KMS-11 (cell line): Measurements from ENCODE around the gene ABCA3.

Experiments
- H2AFZ ChIP-seq: fragments of 200-600 bp; sonication (generic); 2 replicates; pipeline ENCODE4 v1.6.1; 2016; ENCODE audit warnings: antibody characterized with exemption, mixed run types, low read depth
- H3K27ac ChIP-seq: fragments of 200-600 bp; sonication (generic); 2 replicates; pipeline ENCODE4 v1.6.1; 2016; ENCODE audit warnings: mild to moderate bottlenecking, mixed run types
- H3K27me3 ChIP-seq: fragments of 200-600 bp; sonication (generic); 2 replicates; pipeline ENCODE4 v1.6.1; 2017; ENCODE audit warnings: mild to moderate bottlenecking, low read depth, mixed run types, moderate library complexity; ENCODE audit not compliant: insufficient read depth
- H3K36me3 ChIP-seq: fragments of 200-600 bp; sonication (generic); 2 replicates; pipeline ENCODE4 v1.6.1; 2017; ENCODE audit warnings: mild to moderate bottlenecking, mixed run types; ENCODE audit not compliant: insufficient read depth
- H3K4me1 ChIP-seq: fragments of 200-600 bp; sonication (generic); 2 replicates; pipeline ENCODE4 v1.6.1; 2016; ENCODE audit warnings: mild to moderate bottlenecking, low read depth, mixed run types; ENCODE audit not compliant: poor library complexity, severe bottlenecking
- H3K4me2 ChIP-seq: fragments of 200-600 bp; sonication (generic); 2 replicates; pipeline ENCODE4 v1.7.0; 2016; ENCODE audit warnings: mild to moderate bottlenecking, mixed run types
- H3K4me3 ChIP-seq: fragments of 200-600 bp; sonication (generic); IDR thresholded peaks from 2 replicates; pipeline ENCODE4 v1.6.1; 2017; ENCODE audit warnings: low read depth, low read length, mixed read lengths; ENCODE audit not compliant: insufficient read depth
- H3K79me2 ChIP-seq: fragments of 200-600 bp; sonication (generic); 2 replicates; pipeline ENCODE4 v1.6.1; 2016; ENCODE audit warnings: low read depth, mixed run types; ENCODE audit not compliant: insufficient read depth
- H3K9ac ChIP-seq: fragments of 200-600 bp; sonication (generic); 2 replicates; pipeline ENCODE4 v1.6.1; 2016; ENCODE audit warnings: mild to moderate bottlenecking, mixed run types
- H4K20me1 ChIP-seq: fragments of 200-600 bp; sonication (generic); 2 replicates; pipeline ENCODE4 v1.6.1; 2016; ENCODE audit warnings: mild to moderate bottlenecking, mixed run types; ENCODE audit not compliant: insufficient read depth
- TF ChIP-seq, protein P1 (sequence below): fragments of 200-600 bp; sonication (generic); conservative IDR thresholded peaks from 2 replicates; pipeline ENCODE4 v1.6.1; 2017; ENCODE audit warnings: low read depth, mild to moderate bottlenecking, antibody characterized with exemption, low read length, moderate library complexity, mixed read lengths

The ABCA3 gene

GRCh38 chr16:2232094-2232990 is 108.2 kb downstream of the ABCA3 start:
- H3K4me2 ChIP-seq: no peak overlapping the region
- 0 out of 2 replicates have a peak, but pooled peaks cover 4% of the 10 kb centered on the region for H3K36me3 ChIP-seq
- no peak overlapping the region for H3K9ac ChIP-seq
- peaks cover 10% of the 10 kb centered on the region; the same call in 1 of the 2 replicates for H3K79me2 ChIP-seq
- no peak overlapping the region for H3K4me3 ChIP-seq
- no peaks in the 10 kb centered on the region for H4K20me1 ChIP-seq
- H3K27me3 ChIP-seq: no peaks in the 10 kb centered on the region
- TF ChIP-seq, protein P1, sequence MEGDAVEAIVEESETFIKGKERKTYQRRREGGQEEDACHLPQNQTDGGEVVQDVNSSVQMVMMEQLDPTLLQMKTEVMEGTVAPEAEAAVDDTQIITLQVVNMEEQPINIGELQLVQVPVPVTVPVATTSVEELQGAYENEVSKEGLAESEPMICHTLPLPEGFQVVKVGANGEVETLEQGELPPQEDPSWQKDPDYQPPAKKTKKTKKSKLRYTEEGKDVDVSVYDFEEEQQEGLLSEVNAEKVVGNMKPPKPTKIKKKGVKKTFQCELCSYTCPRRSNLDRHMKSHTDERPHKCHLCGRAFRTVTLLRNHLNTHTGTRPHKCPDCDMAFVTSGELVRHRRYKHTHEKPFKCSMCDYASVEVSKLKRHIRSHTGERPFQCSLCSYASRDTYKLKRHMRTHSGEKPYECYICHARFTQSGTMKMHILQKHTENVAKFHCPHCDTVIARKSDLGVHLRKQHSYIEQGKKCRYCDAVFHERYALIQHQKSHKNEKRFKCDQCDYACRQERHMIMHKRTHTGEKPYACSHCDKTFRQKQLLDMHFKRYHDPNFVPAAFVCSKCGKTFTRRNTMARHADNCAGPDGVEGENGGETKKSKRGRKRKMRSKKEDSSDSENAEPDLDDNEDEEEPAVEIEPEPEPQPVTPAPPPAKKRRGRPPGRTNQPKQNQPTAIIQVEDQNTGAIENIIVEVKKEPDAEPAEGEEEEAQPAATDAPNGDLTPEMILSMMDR: no peak
- H3K27ac ChIP-seq: no peak overlapping the region
- H2AFZ ChIP-seq: no peak overlapping the region
- H3K4me1 ChIP-seq: no peaks in the 10 kb centered on the region

DNA sequence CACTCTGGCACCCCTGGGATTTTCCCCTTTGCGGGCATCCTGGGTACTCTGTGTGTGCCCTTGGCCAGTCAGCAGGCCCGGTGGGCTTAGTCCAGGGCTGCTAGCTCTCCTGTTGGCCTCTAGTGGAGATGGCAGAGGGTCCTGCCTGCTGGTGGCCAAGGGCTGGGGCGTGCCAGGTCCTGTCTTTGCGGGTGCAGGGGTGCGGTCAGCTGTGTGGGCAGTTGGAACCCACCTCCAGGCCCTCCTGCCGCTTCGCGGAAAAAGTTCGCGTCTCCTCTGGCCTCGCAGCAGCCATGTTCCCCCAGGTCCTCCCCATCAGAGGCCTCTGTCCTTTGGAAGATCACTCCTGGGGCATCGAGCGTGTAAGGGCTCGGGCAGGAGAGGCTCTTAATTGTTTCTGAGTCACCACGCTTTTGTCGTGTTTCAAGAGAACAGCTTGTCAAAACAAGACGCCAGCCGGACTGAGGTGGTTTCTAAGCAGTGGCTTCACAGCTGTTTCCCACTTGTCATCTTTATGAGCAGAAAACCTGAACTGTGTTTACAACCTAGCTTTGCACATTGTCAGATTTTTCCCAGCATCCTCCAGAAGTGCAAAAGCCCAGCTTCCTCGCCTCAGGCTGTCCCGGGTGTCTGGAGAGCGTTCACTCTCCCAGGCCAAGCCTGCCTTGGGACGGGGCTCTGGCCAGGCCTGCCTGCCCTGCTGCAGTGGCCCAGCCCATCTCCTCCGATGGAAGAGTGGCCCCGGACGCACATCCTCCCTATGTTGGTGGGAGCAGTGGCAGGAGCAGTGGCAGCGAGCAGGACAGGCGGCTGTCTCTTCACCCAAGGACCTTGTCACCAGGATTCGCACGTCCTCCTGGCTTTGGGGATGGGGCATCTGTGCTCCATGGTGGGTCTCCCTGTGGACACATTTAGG is 109.3 kb downstream of the ABCA3 start:
- no peak overlapping the region for H3K4me3 ChIP-seq
- H2AFZ ChIP-seq: no peak overlapping the region
- 0 out of 2 replicates have a peak, but pooled peaks cover 4% of the 10 kb centered on the region for H3K36me3 ChIP-seq
- H3K27ac ChIP-seq: no peak overlapping the region
- no peaks in the 10 kb centered on the region for H3K27me3 ChIP-seq
- peaks cover 20% of the 10 kb centered on the region; the same call in 1 of the 2 replicates for H3K79me2 ChIP-seq
- no peaks in the 10 kb centered on the region for H4K20me1 ChIP-seq
- H3K9ac ChIP-seq: no peak overlapping the region
- TF ChIP-seq, protein P1: no peak
- no peaks in the 10 kb centered on the region for H3K4me1 ChIP-seq
- H3K4me2 ChIP-seq: no peak overlapping the region

DNA sequence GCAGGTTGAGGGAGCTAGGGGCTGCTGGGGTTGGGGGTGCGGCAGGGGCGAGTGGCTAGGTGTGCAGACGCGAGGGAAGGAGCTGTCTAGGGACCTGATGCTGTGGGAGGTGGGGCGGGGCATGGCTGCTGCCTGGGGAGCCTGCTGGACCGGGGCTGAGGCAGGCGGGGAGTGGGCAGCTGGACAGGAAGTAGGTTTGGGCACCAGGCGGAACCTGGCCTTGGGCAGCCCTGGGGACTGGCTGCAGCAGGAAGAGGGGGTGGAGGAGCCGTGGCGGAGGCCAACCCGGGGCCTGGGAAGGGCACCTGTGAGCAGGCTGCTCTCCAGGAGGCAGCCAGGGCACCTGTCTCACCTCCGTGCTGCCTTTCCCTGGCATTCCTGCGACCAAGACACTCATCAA is 110.2 kb downstream of the ABCA3 start:
- Histone ChIP-seq H3K27ac (no peak overlapping the region), H2AFZ (no peak overlapping the region), H3K36me3 (0 out of 2 replicates have a peak, but pooled peaks cover 3% of the 10 kb centered on the region), H3K9ac (no peak overlapping the region), H3K4me1 (no peaks in the 10 kb centered on the region), H3K4me2 (no peak overlapping the region), H3K4me3 (no peak overlapping the region), H3K79me2 (peaks cover 29% of the 10 kb centered on the region; the same call in 1 of the 2 replicates), H4K20me1 (no peaks in the 10 kb centered on the region), H3K27me3 (no peaks in the 10 kb centered on the region)
- TF ChIP-seq, protein P1: no peak

GRCh38 chr16:2229632-2230250 is 110.8 kb downstream of the ABCA3 start:
- Histone ChIP-seq H2AFZ (no peak overlapping the region), H3K4me3 (no peak overlapping the region), H3K27ac (no peak overlapping the region), H3K9ac (no peak overlapping the region), H3K4me1 (peaks cover 5% of the 10 kb centered on the region), H3K4me2 (no peak overlapping the region), H3K27me3 (no peaks in the 10 kb centered on the region), H3K79me2 (peaks cover 36% of the 10 kb centered on the region), H3K36me3 (no peaks in the 10 kb centered on the region), H4K20me1 (no peaks in the 10 kb centered on the region)
- TF ChIP-seq, protein P1: no peak
